K562 (cell line): ENCODE data around the gene ZDHHC12. TPM values are rescaled to one million over a fixed set of nuclear protein-coding genes. Genes with fewer than 3 reads are reported as not detected.

Experiments
- ATAC-seq: fragments of 200-7000 bp; cut with Tn5 transposase; 3 replicates; pipeline ENCODE4 v1.9.1; 2020; ENCODE audit warnings: moderate library complexity
- BruUV-seq: library from RNA; stranded (reverse); fragments of 400-500 nt; replicated peaks from 2 replicates; lab custom pipeline; 2021; lab: Mats Ljungman, UMichigan
- CTCF ChIA-PET: fragments of 300-600 bp; formaldehyde crosslinking; extraction: SDS; loops from one replicate; lab custom pipeline; 2021; ENCODE audit warnings: low intra/inter-chr PET ratio; lab: Yijun Ruan, JAX
- POLR2A ChIA-PET: fragments of 300-600, 350-650 bp; sonication (Branson Sonifier 250); formaldehyde crosslinking; extraction: SDS; loops from one replicate; lab custom pipeline; 2021; ENCODE audit warnings: antibody characterized with exemption, inconsistent platforms; lab: Yijun Ruan, JAX
- DNase-seq, 4 experiments: peaks; one replicate each; pipeline versions ENCODE4 v3.0.0 to v3.0.0-alpha.2; 2011 to 2018; ENCODE audit warnings: low spot score in 3 of 4, mixed read lengths in 3 of 4; ENCODE audit errors: extremely low read depth in 1 of 4
- FAIRE-seq: peaks from 2 replicates; lab custom pipeline; 2011; peaks lifted over from hg19 to GRCh38; lab: Jason Lieb, UNC
- H2AFZ ChIP-seq: 2 replicates; pipeline ENCODE4 v1.6.0; 2011; ENCODE audit warnings: low read depth, low read length, control low read depth, inconsistent platforms
- H3K27ac ChIP-seq: fragments of 200-600 bp; 3 replicates; pipeline ENCODE4 v1.8.0; 2011; ENCODE audit warnings: low read depth, mild to moderate bottlenecking, control low read depth, inconsistent platforms, low read length, moderate library complexity, mixed read lengths; ENCODE audit errors: extremely low read depth
- H3K27me3 ChIP-seq, 2 experiments: fragments of 300-600 bp in 1 of 2; 2 replicates in 1 of 2; 3 replicates in 1 of 2; pipeline versions ENCODE4 v1.6.0 to v1.8.0; 2011; ENCODE audit warnings: inconsistent platforms in 2 of 2, low read length in 2 of 2, mild to moderate bottlenecking in 1 of 2, mixed read lengths in 1 of 2, moderate library complexity in 1 of 2; ENCODE audit not compliant: control insufficient read depth in 2 of 2, insufficient read depth in 2 of 2
- H3K36me3 ChIP-seq: fragments of 300-600 bp; 3 replicates; pipeline ENCODE4 v1.8.0; 2011; ENCODE audit warnings: mild to moderate bottlenecking, low read length, inconsistent platforms; ENCODE audit not compliant: control insufficient read depth, insufficient read depth
- H3K4me1 ChIP-seq, 2 experiments: fragments of 200-600 bp in 1 of 2; replicated peaks in 1 of 2; 2 replicates in 1 of 2; 3 replicates in 1 of 2; pipeline versions ENCODE4 v1.5.1 to v1.8.0; 2011; ENCODE audit warnings: inconsistent platforms in 2 of 2, low read length in 2 of 2, mild to moderate bottlenecking in 1 of 2, mixed read lengths in 1 of 2, moderate library complexity in 1 of 2; ENCODE audit not compliant: control insufficient read depth in 2 of 2, insufficient read depth in 2 of 2
- H3K4me2 ChIP-seq: 2 replicates; pipeline ENCODE4 v1.6.1; 2011; ENCODE audit warnings: low read length, control low read depth, inconsistent platforms, mixed read lengths; ENCODE audit not compliant: insufficient read depth
- H3K4me3 ChIP-seq: fragments of 200-600 bp; sonication (generic), shearing (Covaris generic); 2 replicates; pipeline ENCODE4 v1.5.1; 2016; ENCODE audit warnings: control low read depth, inconsistent platforms
- H3K79me2 ChIP-seq: fragments of 200-600 bp; 3 replicates; pipeline ENCODE4 v1.8.0; 2011; ENCODE audit warnings: low read length, inconsistent platforms; ENCODE audit not compliant: control insufficient read depth, insufficient read depth
- H3K9ac ChIP-seq, 2 experiments: 2 replicates each; pipeline versions ENCODE4 v1.6.0 to v1.6.1; 2011; ENCODE audit warnings: low read depth in 2 of 2, low read length in 2 of 2, control low read depth in 1 of 2, inconsistent platforms in 1 of 2, mild to moderate bottlenecking in 1 of 2, mixed read lengths in 1 of 2; ENCODE audit not compliant: insufficient read depth in 1 of 2
- H3K9me1 ChIP-seq: one replicate; pipeline ENCODE4 v1.6.0; 2011; ENCODE audit warnings: inconsistent platforms, mild to moderate bottlenecking, low read length, moderate library complexity; ENCODE audit not compliant: control insufficient read depth, insufficient read depth
- H3K9me3 ChIP-seq: replicated peaks from 2 replicates; pipeline ENCODE4 v1.5.1; 2011; ENCODE audit warnings: low read depth, low read length, inconsistent platforms; ENCODE audit not compliant: control insufficient read depth, insufficient read depth
- H4K20me1 ChIP-seq: replicated peaks from 2 replicates; pipeline ENCODE4 v1.6.1; 2011; ENCODE audit warnings: low read length, inconsistent platforms, mixed read lengths; ENCODE audit not compliant: control insufficient read depth, insufficient read depth
- BRF1 ChIP-seq: IDR thresholded peaks from 3 replicates; pipeline ENCODE4 v1.6.1; 2011; ENCODE audit warnings: borderline replicate concordance, mild to moderate bottlenecking; ENCODE audit not compliant: insufficient read length; ENCODE audit errors: extremely low read depth
- HDAC8 ChIP-seq: fragments of 450-650 bp; IDR thresholded peaks from 2 replicates; pipeline ENCODE4 v1.6.1; 2016; ENCODE audit warnings: mild to moderate bottlenecking, missing genetic modification characterization, moderate library complexity, missing compliant biosample characterization
- HNRNPLL ChIP-seq: fragments of 200-400 bp; formaldehyde crosslinking; IDR thresholded peaks from 2 replicates; pipeline ENCODE4 v1.6.1; 2017; ENCODE audit warnings: low read length, low read depth, mild to moderate bottlenecking; ENCODE audit not compliant: poor library complexity, severe bottlenecking
- HSF4 ChIP-seq: fragments of 250-450 bp; sonication (Bioruptor Pico); IDR thresholded peaks from 2 replicates; pipeline ENCODE4 v2.1.2; 2022; ENCODE audit warnings: mild to moderate bottlenecking, moderate library complexity, borderline replicate concordance
- RAD51 ChIP-seq: fragments of 450-650 bp; IDR thresholded peaks from 2 replicates; pipeline ENCODE4 v1.7.1; 2016; ENCODE audit warnings: low read depth, mild to moderate bottlenecking, borderline replicate concordance
- RBFOX2 ChIP-seq: fragments of 200-400 bp; formaldehyde crosslinking; IDR thresholded peaks from 2 replicates; pipeline ENCODE4 v1.6.1; 2017; ENCODE audit warnings: low read depth, mild to moderate bottlenecking, low read length, moderate library complexity
- SRF ChIP-seq, 2 experiments: fragments of 250-450, 450-650 bp in 1 of 2; sonication (Bioruptor Pico) in 1 of 2; sonication (generic) in 1 of 2; formaldehyde crosslinking; IDR thresholded peaks; 2 replicates each; pipeline versions ENCODE4 v1.5.0 to v1.5.1; 2020 to 2022; ENCODE audit warnings: mild to moderate bottlenecking in 1 of 2, missing genetic modification reagents in 1 of 2
- STAT5B ChIP-seq: fragments of 250-450 bp; sonication (Bioruptor Pico); IDR thresholded peaks from 2 replicates; pipeline ENCODE4 v1.8.0; 2021; ENCODE audit warnings: mild to moderate bottlenecking, inconsistent platforms
- TBL1XR1 ChIP-seq, 2 experiments: IDR thresholded peaks; 2 replicates each; pipeline ENCODE4 v1.6.1; 2012; ENCODE audit warnings: improper control_type of control experiment in 2 of 2, low read length in 2 of 2, mild to moderate bottlenecking in 1 of 2
- ZNF212 ChIP-seq: fragments of 450-650 bp; formaldehyde crosslinking; IDR thresholded peaks from 2 replicates; pipeline ENCODE4 v1.4.0; 2020; ENCODE audit warnings: mild to moderate bottlenecking
- ZNF764 ChIP-seq: fragments of 250-450 bp; sonication (Bioruptor Pico); IDR thresholded peaks from 2 replicates; pipeline ENCODE4 v1.4.0; 2020; ENCODE audit warnings: low read depth, mild to moderate bottlenecking, moderate library complexity
- WGBS: fragments of 100-300 bp; shearing (Covaris generic); methylation state at CpG from one replicate; pipeline ENCODE4 v1.1.6; 2016; ENCODE audit warnings: low coverage, mixed read lengths; ENCODE audit not compliant: insufficient coverage; ENCODE audit errors: missing lambda C conversion rate; 5-methylcytosine and 5-hydroxymethylcytosine counted together
- in situ Hi-C: fragments of 300-500 bp; cut with MboI; formaldehyde crosslinking; loops from 4 replicates; pipeline ENCODE4 v1.15.0; 2018; ENCODE audit warnings: inconsistent platforms, mixed read lengths
- intact Hi-C: fragments of 100-400 bp; cut with micrococcal nuclease; formaldehyde crosslinking; loops from 2 replicates; pipeline ENCODE4 v1.14.2; 2022
- polyA plus RNA-seq, 8 experiments: library from polyadenylated mRNA; depleted of rRNA in 4 of 8; stranded (reverse) in 5 of 8; unstranded in 3 of 8; fragments of >200 nt; fragmentation: Nextera tagmentation in 2 of 8; fragmentation: Illumina TruSeq in 1 of 8; extraction: Ambion mirVana in 2 of 8; extraction: Trizol in 1 of 8; gene quantifications; 2 replicates each; pipeline versions ENCODE4 v1.2.1 to v1.2.3, GENCODE V29; 2011 to 2014; ENCODE audit warnings: inconsistent platforms in 1 of 8, missing spikeins in 1 of 8
- total RNA-seq, 7 experiments: library from RNA; depleted of rRNA in 6 of 7; stranded (reverse); fragments of >200 nt in 6 of 7; fragmentation: Illumina TruSeq in 2 of 7; extraction: Trizol in 2 of 7; gene quantifications; 2 replicates each; pipeline versions ENCODE4 v1.2.1 to v1.2.3, GENCODE V29; 2011 to 2021; ENCODE audit warnings: low replicate concordance in 1 of 7
- TF ChIP-seq, protein P1 (sequence below): fragments of 450-650 bp; formaldehyde crosslinking; conservative IDR thresholded peaks from 2 replicates; pipeline ENCODE4 v1.4.0; 2022; ENCODE audit warnings: mild to moderate bottlenecking, missing genetic modification characterization
- TF ChIP-seq, protein P2 (sequence below): fragments of 450-650 bp; IDR thresholded peaks from 2 replicates; pipeline ENCODE4 v1.6.1; 2018; ENCODE audit not compliant: partially characterized antibody
- TF ChIP-seq, protein P3 (sequence below): IDR thresholded peaks from 2 replicates; pipeline ENCODE4 v1.6.1; 2014; ENCODE audit warnings: antibody characterized with exemption

Gene ZDHHC12
- total and polyA plus RNA-seq, 9 of the 15 experiments (the other 6 are each of a cell fraction or from before 2014, with no cell fraction given): 0.21 to 38.0 (median 13.8) TPM

DNA sequence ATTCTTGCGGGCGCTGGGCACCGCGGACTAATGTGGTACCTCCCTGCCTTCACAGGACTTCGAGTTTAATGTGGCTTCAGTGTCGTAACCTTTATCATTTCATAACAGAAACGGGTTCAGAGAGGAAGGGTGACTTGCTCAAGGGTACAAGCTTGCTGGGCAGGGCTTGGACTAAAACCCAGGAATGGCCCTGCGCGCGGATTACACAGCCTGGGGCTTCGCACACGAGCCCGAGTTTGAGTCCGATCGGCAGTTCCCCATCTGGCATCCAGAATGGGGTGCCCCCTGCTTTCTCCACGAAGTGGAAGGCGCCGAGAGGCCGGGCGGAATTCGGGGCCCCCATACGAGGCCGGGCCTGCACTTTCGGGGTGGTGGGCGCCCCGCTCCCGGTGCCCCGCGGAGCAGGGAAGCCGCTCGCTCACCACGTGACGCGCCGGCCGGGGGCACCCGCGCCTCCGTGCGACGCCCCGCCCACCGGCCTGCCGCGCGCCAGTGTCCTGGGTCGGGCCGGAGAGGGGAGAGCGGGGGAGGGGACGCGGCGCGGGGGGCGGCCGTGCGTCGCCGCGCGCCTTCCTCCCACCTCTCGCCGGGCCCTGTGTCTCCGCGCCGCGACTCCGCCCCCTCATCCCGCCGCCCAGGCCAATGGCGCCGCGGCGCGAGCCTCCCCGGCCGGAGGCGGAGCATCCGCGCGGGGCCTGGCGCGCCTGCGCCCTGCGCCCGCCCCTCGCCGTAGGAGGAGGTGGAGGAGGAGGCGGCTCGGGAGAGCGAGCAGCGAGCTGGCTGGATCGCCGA is 35.2 kb downstream of the ZDHHC12 start, which contains the start of gene SET:
Gene SET (plus strand): TSS at position 722 of the 792 bp plus-strand sequence. CDS start 361 bp downstream, outside the sequence.
- H3K36me3 ChIP-seq: peaks cover 36% of the 10 kb centered on the region
- TF ChIP-seq RAD51 (peak; percentile 87), BRF1 (no peak), SRF (CRISPR knock-in tag; IDR thresholded peaks at IDR 0.05) (no peak), HSF4 (CRISPR knock-in tag) (no peak), RBFOX2 (peak; percentile 77), TBL1XR1 (IDR thresholded peaks at IDR 0.05; ENCODE audit: low read length in 2 of 2) (no peak; a peak in 1 of 4 replicates), ZNF764 (CRISPR knock-in tag) (peak; percentile 82), HNRNPLL (peak; percentile 58), STAT5B (CRISPR knock-in tag) (no peak), ZNF212 (0 out of 2 replicates have a peak, but pooled peaks have one; percentile 74), HDAC8 (tag) (peak; percentile 91)
- TF ChIP-seq, protein P1, sequence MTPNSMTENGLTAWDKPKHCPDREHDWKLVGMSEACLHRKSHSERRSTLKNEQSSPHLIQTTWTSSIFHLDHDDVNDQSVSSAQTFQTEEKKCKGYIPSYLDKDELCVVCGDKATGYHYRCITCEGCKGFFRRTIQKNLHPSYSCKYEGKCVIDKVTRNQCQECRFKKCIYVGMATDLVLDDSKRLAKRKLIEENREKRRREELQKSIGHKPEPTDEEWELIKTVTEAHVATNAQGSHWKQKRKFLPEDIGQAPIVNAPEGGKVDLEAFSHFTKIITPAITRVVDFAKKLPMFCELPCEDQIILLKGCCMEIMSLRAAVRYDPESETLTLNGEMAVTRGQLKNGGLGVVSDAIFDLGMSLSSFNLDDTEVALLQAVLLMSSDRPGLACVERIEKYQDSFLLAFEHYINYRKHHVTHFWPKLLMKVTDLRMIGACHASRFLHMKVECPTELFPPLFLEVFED: peak; percentile 79; the same call in 1 of the 2 replicates
- TF ChIP-seq, protein P2, sequence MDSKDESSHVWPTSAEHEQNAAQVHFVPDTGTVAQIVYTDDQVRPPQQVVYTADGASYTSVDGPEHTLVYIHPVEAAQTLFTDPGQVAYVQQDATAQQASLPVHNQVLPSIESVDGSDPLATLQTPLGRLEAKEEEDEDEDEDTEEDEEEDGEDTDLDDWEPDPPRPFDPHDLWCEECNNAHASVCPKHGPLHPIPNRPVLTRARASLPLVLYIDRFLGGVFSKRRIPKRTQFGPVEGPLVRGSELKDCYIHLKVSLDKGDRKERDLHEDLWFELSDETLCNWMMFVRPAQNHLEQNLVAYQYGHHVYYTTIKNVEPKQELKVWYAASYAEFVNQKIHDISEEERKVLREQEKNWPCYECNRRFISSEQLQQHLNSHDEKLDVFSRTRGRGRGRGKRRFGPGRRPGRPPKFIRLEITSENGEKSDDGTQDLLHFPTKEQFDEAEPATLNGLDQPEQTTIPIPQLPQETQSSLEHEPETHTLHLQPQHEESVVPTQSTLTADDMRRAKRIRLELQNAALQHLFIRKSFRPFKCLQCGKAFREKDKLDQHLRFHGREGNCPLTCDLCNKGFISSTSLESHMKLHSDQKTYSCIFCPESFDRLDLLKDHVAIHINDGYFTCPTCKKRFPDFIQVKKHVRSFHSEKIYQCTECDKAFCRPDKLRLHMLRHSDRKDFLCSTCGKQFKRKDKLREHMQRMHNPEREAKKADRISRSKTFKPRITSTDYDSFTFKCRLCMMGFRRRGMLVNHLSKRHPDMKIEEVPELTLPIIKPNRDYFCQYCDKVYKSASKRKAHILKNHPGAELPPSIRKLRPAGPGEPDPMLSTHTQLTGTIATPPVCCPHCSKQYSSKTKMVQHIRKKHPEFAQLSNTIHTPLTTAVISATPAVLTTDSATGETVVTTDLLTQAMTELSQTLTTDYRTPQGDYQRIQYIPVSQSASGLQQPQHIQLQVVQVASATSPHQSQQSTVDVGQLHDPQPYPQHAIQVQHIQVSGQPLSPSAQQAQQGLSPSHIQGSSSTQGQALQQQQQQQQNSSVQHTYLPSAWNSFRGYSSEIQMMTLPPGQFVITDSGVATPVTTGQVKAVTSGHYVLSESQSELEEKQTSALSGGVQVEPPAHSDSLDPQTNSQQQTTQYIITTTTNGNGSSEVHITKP: peak; percentile 78
- TF ChIP-seq, protein P3, sequence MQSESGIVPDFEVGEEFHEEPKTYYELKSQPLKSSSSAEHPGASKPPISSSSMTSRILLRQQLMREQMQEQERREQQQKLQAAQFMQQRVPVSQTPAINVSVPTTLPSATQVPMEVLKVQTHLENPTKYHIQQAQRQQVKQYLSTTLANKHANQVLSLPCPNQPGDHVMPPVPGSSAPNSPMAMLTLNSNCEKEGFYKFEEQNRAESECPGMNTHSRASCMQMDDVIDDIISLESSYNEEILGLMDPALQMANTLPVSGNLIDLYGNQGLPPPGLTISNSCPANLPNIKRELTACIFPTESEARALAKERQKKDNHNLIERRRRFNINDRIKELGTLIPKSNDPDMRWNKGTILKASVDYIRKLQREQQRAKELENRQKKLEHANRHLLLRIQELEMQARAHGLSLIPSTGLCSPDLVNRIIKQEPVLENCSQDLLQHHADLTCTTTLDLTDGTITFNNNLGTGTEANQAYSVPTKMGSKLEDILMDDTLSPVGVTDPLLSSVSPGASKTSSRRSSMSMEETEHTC: peak; percentile 85

More for the DNA sequence above, 35.2 kb downstream of the ZDHHC12 start, which contains the start of gene SET:
- in situ Hi-C loops: no loop called here
- Histone ChIP-seq H4K20me1 (peaks cover 14% of the 10 kb centered on the region), H3K9me1 (no peaks in the 10 kb centered on the region), H3K79me2 (peaks cover 50% of the 10 kb centered on the region), H3K9me3 (no peaks in the 10 kb centered on the region), H3K9ac (peak within 1 kb of the TSS; percentile 93 to 94), H3K27me3 (no peaks in the 10 kb centered on the region), H3K4me3 (peak within 1 kb of the TSS; percentile 71), H3K4me1 (peaks cover 27 to 36% of the 10 kb centered on the region in 2 experiments), H3K27ac (peak within 1 kb of the TSS; percentile 89), H2AFZ (peak within 1 kb of the TSS; percentile 96), H3K4me2 (peak within 1 kb of the TSS; percentile 98)
- 7% methylated on average over 77 of the region's 93 CpGs for WGBS
- TSS peak; percentile 92 for BruUV-seq
- peak; percentile 73 for FAIRE-seq
- intact Hi-C loops: loop anchor here (1.0 to 10.0 kb wide), 3 partner anchors 32 to 494 kb away; partner anchors contain the start of genes CIZ1, DYNC2I2, GOLGA2 and SWI5
- ATAC-seq: peak; percentile 95
- ChIA-PET POLR2A (interaction anchor here (0.6 to 2.0 kb wide), 9 partner anchors 9 to 917 kb away, joined by 3 to 10 read pairs (median 3); no protein-coding TSS in a partner anchor), CTCF (interaction anchor here (0.8 kb wide), 1 partner anchor 33 kb away, joined by 3 read pairs; no protein-coding TSS in a partner anchor)
- peak; percentile 99 to 100 (median 99) for DNase-seq
